Neuronal stem cell (in vitro differentiated cells): Measurements from ENCODE around the gene CAMK1.

Experiments
- DNase-seq: peaks from one replicate; pipeline ENCODE4 v3.0.0-alpha.2; 2013; ENCODE audit warnings: low spot score
- H2AFZ ChIP-seq: one replicate; pipeline ENCODE4 v1.6.1; 2013; ENCODE audit warnings: mild to moderate bottlenecking, low read length, inconsistent platforms
- H2AK5ac ChIP-seq: 2 replicates; pipeline ENCODE4 v1.6.1; 2013; ENCODE audit warnings: low read depth, mild to moderate bottlenecking, inconsistent platforms, low read length, moderate library complexity, mixed read lengths
- H2BK120ac ChIP-seq: 2 replicates; pipeline ENCODE4 v1.6.1; 2013; ENCODE audit warnings: low read depth, mild to moderate bottlenecking, inconsistent platforms, low read length, moderate library complexity, mixed read lengths
- H2BK12ac ChIP-seq: one replicate; pipeline ENCODE4 v1.6.1; 2013; ENCODE audit warnings: low read length, inconsistent platforms
- H2BK15ac ChIP-seq: 2 replicates; pipeline ENCODE4 v1.6.1; 2013; ENCODE audit warnings: mild to moderate bottlenecking, low read length, inconsistent platforms, mixed read lengths
- H2BK5ac ChIP-seq: one replicate; pipeline ENCODE4 v1.6.1; 2013; ENCODE audit warnings: inconsistent platforms, mild to moderate bottlenecking, low read length, moderate library complexity
- H3K14ac ChIP-seq: one replicate; pipeline ENCODE4 v1.6.1; 2013; ENCODE audit warnings: low read length, inconsistent platforms
- H3K18ac ChIP-seq: 2 replicates; pipeline ENCODE4 v1.6.1; 2013; ENCODE audit warnings: low read length, inconsistent platforms
- H3K23ac ChIP-seq: 2 replicates; pipeline ENCODE4 v1.6.1; 2013; ENCODE audit warnings: low read depth, mild to moderate bottlenecking, mixed read lengths, low read length, inconsistent platforms; ENCODE audit not compliant: poor library complexity
- H3K27ac ChIP-seq: replicated peaks from 3 replicates; pipeline ENCODE4 v1.5.1; 2013; ENCODE audit warnings: low read length, inconsistent platforms
- H3K27me3 ChIP-seq, 3 experiments: 2 replicates each; pipeline ENCODE4 v1.6.1; 2013; ENCODE audit warnings: low read length in 3 of 3, mild to moderate bottlenecking in 2 of 3, inconsistent platforms in 1 of 3, low read depth in 1 of 3, mixed read lengths in 1 of 3, moderate library complexity in 1 of 3; ENCODE audit not compliant: control insufficient read depth in 3 of 3, insufficient read depth in 3 of 3
- H3K36me3 ChIP-seq, 2 donors: replicated peaks in 1 of 2; 2 replicates each; pipeline ENCODE4 v1.6.1; 2013; ENCODE audit warnings: low read length in 2 of 2; ENCODE audit not compliant: control insufficient read depth in 2 of 2, insufficient read depth in 2 of 2
- H3K4ac ChIP-seq: 2 replicates; pipeline ENCODE4 v1.6.1; 2013; ENCODE audit warnings: inconsistent platforms, mild to moderate bottlenecking, low read length, moderate library complexity
- H3K4me1 ChIP-seq, 2 donors: 1 replicate in 1 of 2; 2 replicates in 1 of 2; pipeline ENCODE4 v1.6.1; 2013; ENCODE audit warnings: low read length in 2 of 2, low read depth in 1 of 2; ENCODE audit not compliant: control insufficient read depth in 2 of 2, insufficient read depth in 1 of 2
- H3K4me2 ChIP-seq: one replicate; pipeline ENCODE4 v1.6.1; 2013; ENCODE audit warnings: mild to moderate bottlenecking, low read length, inconsistent platforms; ENCODE audit not compliant: insufficient read depth, poor library complexity, severe bottlenecking
- H3K4me3 ChIP-seq, 2 donors: 2 replicates each; pipeline ENCODE4 v1.5.1; 2013; ENCODE audit warnings: low read length in 2 of 2, mild to moderate bottlenecking in 2 of 2, inconsistent platforms in 1 of 2, moderate library complexity in 1 of 2
- H3K79me1 ChIP-seq: one replicate; pipeline ENCODE4 v1.6.1; 2013; ENCODE audit warnings: low read depth, mild to moderate bottlenecking, inconsistent platforms, low read length, moderate library complexity
- H3K9ac ChIP-seq: one replicate; pipeline ENCODE4 v1.6.1; 2013; ENCODE audit warnings: mild to moderate bottlenecking, low read depth, low read length, inconsistent platforms; ENCODE audit not compliant: poor library complexity
- H3K9me3 ChIP-seq, 2 donors: replicated peaks in 1 of 2; 2 replicates each; pipeline versions ENCODE3 to v1.6.1; 2013; ENCODE audit warnings: low read length in 2 of 2, mild to moderate bottlenecking in 2 of 2, inconsistent platforms in 1 of 2, low read depth in 1 of 2, mixed read lengths in 1 of 2, moderate library complexity in 1 of 2; ENCODE audit not compliant: control insufficient read depth in 2 of 2, insufficient read depth in 1 of 2
- H4K8ac ChIP-seq: one replicate; pipeline ENCODE4 v1.6.1; 2013; ENCODE audit warnings: low read depth, mild to moderate bottlenecking, inconsistent platforms, low read length, moderate library complexity
- H4K91ac ChIP-seq: one replicate; pipeline ENCODE4 v1.6.1; 2013; ENCODE audit warnings: low read length, low read depth, mild to moderate bottlenecking, inconsistent platforms; ENCODE audit not compliant: poor library complexity
- WGBS, 2 donors: extraction: QIAGEN DNeasy Blood & Tissue Kit; methylation state at CpG; one replicate each; pipeline ENCODE4 v1.1.7; 2013; ENCODE audit warnings: missing lambda C conversion rate in 2 of 2, mixed read lengths in 1 of 2; ENCODE audit not compliant: insufficient read length in 2 of 2, insufficient replicate concordance in 1 of 2; ENCODE audit errors: extremely low coverage in 2 of 2; 5-methylcytosine and 5-hydroxymethylcytosine counted together

The CAMK1 gene

DNA sequence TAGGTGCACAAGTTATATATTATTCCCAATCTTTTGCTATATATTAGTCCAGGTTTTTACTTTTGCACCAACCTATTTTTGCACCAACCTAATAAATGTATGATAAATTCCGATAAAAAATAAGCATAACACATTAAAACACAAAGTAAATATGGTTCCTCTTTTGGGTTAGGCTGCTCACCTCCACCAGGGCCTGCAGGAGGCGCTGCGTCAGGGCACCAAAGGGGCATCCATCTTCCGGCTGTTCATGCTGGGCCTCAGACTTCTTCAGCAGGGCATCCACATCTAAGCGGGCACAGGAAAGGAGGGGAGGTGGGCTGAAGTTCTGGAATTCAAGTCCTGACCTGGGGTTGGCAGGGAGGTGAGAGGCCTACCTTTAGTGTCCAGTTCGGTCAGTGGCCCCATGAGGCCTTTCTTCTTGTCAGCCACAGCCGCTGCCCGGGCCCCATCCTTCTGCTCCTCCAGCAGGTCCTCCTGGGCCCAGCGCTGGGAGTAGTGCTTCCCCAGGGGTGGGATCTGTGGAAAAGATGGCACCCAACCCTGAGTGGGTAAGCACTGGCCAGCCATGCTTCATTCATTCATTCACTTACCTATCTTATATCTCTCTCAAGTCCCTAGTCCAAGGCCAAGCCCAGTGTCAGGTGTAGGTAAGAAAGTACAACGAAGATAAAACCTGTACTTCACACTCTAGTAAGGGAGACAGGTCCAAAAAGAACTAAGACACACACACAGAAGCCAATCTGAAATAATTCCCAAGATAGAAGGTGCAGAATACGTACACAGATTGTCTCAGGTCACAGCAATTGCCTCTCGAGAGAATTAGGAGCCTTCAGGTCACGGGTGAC, 17.3 kb upstream of the CAMK1 start:
- Histone ChIP-seq H2AK5ac (no peak overlapping the region), H2BK15ac (no peak overlapping the region), H3K9ac (no peak overlapping the region), H4K91ac (no peak overlapping the region), H3K79me1 (no peaks in the 10 kb centered on the region), H3K14ac (no peak overlapping the region), H3K4me2 (no peak overlapping the region), H2BK120ac (no peak overlapping the region), H2BK5ac (no peak overlapping the region), H3K27me3 (no peaks in the 10 kb centered on the region), H3K27ac (no peak overlapping the region), H4K8ac (no peak overlapping the region), H2BK12ac (no peak overlapping the region), H3K9me3 (no peaks in the 10 kb centered on the region), H3K23ac (no peak overlapping the region), H2AFZ (no peak overlapping the region), H3K18ac (no peak overlapping the region), H3K36me3 (peaks cover 42 to 89% of the 10 kb centered on the region in 2 donors), H3K4me1 (peaks cover 2 to 3% of the 10 kb centered on the region in 2 donors), H3K4ac (no peak overlapping the region), H3K4me3 (no peak overlapping the region)
- no CpG with 5 or more reads among the region's 13 CpGs for WGBS, 2 donors
- no peak for DNase-seq

DNA sequence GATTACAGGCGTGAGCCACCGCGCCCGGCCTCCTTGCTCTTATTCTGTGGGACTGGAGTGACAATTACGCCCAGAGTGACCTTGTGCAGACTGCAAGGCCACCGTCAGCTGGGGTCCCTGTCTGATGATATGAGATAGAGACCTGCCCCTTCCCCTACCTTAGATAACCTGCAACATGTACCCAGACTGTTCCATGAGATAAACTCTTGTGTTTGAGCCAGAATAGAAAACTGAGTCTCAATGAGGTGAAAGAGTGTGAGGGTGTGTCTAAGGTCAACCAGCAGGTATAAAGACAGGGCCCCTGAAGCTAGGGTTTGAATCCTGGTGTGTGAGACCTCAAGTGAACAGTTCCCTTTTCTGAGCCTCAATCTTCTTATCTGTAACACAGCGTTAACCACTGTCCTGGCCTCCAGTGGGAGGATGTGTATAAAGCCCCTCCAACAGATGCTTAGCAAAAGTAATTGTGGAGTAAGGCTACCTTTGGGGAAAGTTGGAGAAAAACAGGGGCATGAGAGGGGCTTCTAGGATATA, 16.5 kb upstream of the CAMK1 start:
- Histone ChIP-seq H2BK5ac (no peak overlapping the region), H3K18ac (no peak overlapping the region), H3K4ac (no peak overlapping the region), H3K4me2 (no peak overlapping the region), H3K27me3 (no peaks in the 10 kb centered on the region), H3K4me1 (no peaks in the 10 kb centered on the region), H3K14ac (no peak overlapping the region), H2AFZ (no peak overlapping the region), H3K4me3 (no peak overlapping the region), H3K36me3 (peaks cover 45 to 92% of the 10 kb centered on the region in 2 donors), H4K91ac (no peak overlapping the region), H2BK120ac (no peak overlapping the region), H3K79me1 (no peaks in the 10 kb centered on the region), H2BK12ac (no peak overlapping the region), H3K27ac (no peak overlapping the region), H3K9me3 (no peaks in the 10 kb centered on the region), H2AK5ac (no peak overlapping the region), H2BK15ac (no peak overlapping the region), H4K8ac (no peak overlapping the region), H3K9ac (no peak overlapping the region), H3K23ac (no peak overlapping the region)
- no peak for DNase-seq
- no CpG with 5 or more reads among the region's 7 CpGs for WGBS, 2 donors

DNA sequence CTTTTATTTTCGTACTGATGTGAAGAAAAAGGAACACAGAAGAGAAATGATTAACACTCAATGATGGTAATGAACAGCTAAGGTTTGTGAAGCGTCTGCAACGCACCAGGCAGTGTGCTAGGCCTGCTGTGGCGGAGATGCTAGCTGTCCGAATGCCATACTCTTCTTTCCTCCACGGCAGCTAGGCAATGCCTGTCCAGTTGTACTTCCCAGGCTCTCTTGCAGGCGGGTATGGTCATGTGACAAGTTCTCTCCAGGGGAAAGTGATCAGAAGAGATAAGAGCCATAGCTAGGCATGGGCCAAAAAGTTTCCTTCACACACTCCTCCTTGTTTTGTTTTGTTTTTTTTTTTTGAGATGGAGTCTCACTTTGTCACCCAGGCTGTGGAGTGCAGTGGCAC, 15.9 kb upstream of the CAMK1 start:
- no peak overlapping the region for H3K14ac ChIP-seq
- no peak for DNase-seq
- no peak overlapping the region for H3K18ac ChIP-seq
- no peak overlapping the region for H3K9ac ChIP-seq
- H2AFZ ChIP-seq, result no peak overlapping the region
- H3K4ac ChIP-seq, result no peak overlapping the region
- no peaks in the 10 kb centered on the region for H3K27me3 ChIP-seq
- no peaks in the 10 kb centered on the region for H3K79me1 ChIP-seq
- no peak overlapping the region for H2BK12ac ChIP-seq
- no peak overlapping the region for H4K8ac ChIP-seq
- H3K23ac ChIP-seq, result no peak overlapping the region
- H3K4me2 ChIP-seq, result no peak overlapping the region
- no peak overlapping the region for H2AK5ac ChIP-seq
- no peaks in the 10 kb centered on the region for H3K9me3 ChIP-seq
- no peak overlapping the region for H4K91ac ChIP-seq
- no peak overlapping the region for H3K4me3 ChIP-seq
- no CpG with 5 or more reads among the region's 7 CpGs for WGBS, 2 donors
- no peaks in the 10 kb centered on the region for H3K4me1 ChIP-seq
- H2BK120ac ChIP-seq, result no peak overlapping the region
- H3K36me3 ChIP-seq, result peaks cover 42 to 92% of the 10 kb centered on the region in 2 donors
- H3K27ac ChIP-seq, result no peak overlapping the region
- no peak overlapping the region for H2BK5ac ChIP-seq
- no peak overlapping the region for H2BK15ac ChIP-seq

DNA sequence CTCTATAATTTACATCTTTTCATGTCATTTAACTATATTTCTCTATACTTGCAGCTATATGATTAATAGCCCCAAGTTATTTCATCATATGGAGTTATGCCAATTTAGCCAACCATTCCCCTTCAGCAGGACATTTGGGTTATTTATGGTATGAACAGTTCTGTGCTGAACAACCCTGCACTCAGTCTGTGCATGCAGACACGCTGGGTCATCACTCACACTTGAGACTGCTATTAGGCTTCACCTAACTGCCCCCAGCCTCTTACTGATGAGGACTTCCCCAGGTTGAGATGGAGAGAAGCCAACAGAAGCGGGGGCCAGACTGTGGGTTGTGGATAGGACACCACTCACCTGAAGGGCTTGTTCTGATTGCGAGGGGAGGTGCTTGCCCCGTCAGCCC, 15.2 kb upstream of the CAMK1 start:
- Histone ChIP-seq H3K18ac (no peak overlapping the region), H2BK5ac (no peak overlapping the region), H2BK15ac (no peak overlapping the region), H3K4me1 (no peaks in the 10 kb centered on the region), H3K14ac (no peak overlapping the region), H4K91ac (no peak overlapping the region), H3K9ac (no peak overlapping the region), H3K9me3 (no peaks in the 10 kb centered on the region), H3K23ac (peak overlapping the region; percentile 66), H2BK120ac (no peak overlapping the region), H2AK5ac (no peak overlapping the region), H3K4ac (no peak overlapping the region), H3K36me3 (peaks cover 45 to 92% of the 10 kb centered on the region in 2 donors), H3K4me2 (no peak overlapping the region), H3K27me3 (no peaks in the 10 kb centered on the region), H2AFZ (no peak overlapping the region), H3K79me1 (peaks cover 3% of the 10 kb centered on the region), H4K8ac (no peak overlapping the region), H3K27ac (no peak overlapping the region), H2BK12ac (no peak overlapping the region), H3K4me3 (no peak overlapping the region)
- no CpG with 5 or more reads among the region's 4 CpGs for WGBS, 2 donors
- DNase-seq, result no peak
